GM21737 (cell line): ENCODE measurements around the gene ALG12.
"Not testable (repeated sequence)": the region's sequence is repeated elsewhere in the genome, so short reads cannot be mapped to it uniquely, and the experiment has no call there.

ENCODE experiments used
- ATAC-seq: cut with Tn5 transposase; IDR thresholded peaks from one replicate; pipeline ENCODE4 v1.9.1; 2021; ENCODE audit warnings: mild to moderate bottlenecking, moderate library complexity; ENCODE audit not compliant: unreplicated experiment

The ALG12 gene

DNA sequence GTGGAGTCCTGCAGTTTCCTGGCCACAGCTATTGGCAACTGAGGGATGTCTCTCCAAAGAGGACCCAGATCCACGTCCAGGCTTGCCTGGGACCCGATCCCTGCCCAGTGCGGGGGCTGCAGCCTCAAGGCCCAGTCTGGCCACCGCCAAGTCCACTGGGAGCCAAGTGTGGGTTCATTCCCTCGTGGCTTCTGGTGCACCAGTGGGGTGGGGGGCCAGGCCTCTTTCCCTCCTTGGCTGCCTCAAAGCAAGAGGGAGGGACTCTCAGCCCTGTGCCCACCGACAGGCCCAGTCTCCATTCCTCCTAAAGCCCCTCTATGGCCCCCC is 29.0 kb upstream of the ALG12 start:
- no peak for ATAC-seq

- no peak for ATAC-seq
These were observed 28.5 kb upstream of the ALG12 start for GRCh38 chr22:49946612-49947295.

- not testable (repeated sequence) for ATAC-seq
These were observed 27.0 kb upstream of the ALG12 start for GRCh38 chr22:49945042-49945794.

- ATAC-seq, result no peak
These were observed 26.2 kb upstream of the ALG12 start for GRCh38 chr22:49944399-49944891.

DNA sequence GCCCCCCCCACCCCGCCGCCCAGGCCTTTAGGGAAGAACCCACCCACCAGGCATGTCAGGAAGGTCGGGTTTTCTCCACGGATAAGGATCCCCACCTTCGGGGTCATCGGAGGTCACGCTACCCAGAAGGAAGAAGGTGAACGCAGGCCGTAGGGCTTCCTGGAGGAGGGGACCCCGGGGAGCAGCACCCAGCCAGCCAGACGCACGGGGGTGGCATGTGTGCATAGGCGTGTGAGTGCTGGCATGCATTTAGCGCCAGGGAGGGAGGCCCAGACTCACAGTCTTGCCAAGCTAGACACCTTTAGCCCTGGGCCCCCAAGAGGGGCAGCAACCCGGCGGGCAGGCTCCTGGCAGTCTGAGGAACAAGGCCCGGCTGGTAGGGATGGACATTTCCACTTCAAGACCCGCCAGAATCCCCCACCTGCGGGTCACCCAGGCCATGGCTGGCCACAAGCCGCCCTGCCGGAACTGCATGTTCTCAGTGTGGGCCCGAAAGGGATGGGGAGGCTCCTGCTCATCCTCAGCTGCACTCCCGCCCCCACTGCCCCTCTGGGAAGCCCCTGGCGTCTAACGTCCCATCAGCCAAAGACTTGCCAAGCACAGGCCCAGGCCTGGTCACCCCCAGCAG is 25.6 kb upstream of the ALG12 start:
- no peak for ATAC-seq

DNA sequence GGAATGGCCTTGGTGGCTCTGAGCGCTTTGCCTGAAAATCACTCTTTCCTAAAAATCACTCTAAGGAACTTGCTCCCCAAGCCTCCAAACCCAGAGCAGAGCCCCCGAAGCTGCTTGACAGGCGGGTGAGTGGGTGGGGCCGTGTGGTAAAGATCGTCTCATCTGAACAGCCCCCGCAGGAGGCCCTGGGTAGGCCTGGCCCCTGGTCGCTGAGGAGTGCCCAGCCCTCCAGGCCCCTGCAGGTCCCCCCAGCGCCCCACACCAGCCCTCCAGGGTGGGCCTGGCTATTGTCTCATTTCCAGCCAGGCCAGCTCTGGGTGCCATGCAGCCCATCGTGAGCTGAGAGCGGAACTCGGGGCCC is 25.1 kb upstream of the ALG12 start:
- no peak for ATAC-seq

DNA sequence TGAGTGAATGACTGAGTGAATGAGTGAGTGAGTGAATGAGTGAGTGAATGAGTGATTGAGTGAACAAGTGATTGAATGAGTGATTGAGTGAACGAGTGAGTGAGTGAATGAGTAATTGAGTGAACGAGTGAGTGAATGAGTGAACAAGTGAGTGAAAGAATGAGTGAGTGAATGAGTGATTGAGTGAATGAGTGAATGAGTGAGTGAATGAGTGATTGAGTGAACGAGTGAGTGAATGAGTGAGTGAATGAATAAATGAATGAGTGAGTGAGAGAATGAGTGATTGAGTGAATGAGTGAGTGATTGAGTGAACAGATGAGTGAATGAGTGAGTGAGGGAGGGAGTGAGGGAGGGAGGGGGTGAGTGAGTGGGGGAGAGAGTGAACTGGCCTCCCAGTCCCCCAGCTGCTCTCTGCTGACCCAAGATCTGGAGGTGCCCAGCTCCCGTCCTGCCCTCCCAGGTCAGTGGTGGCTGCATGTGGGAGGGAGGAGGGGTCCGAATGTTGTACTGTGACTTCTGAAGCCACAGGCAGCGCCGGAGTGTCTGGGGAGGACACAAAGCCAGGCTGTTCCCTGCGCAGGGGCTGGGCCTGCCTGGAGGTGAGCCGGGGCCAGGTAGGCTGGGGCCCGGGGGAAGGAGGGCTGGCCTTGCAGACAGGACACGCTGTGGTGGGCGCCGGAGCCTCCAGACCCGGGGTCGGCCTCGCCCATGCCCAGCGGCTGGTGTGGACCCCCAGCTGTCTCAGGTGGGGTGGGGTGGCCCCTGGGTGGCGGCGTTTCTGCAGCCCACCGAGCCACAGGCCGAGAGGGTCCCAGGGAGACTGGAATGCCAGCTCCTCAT is 24.5 kb upstream of the ALG12 start:
- no peak for ATAC-seq

DNA sequence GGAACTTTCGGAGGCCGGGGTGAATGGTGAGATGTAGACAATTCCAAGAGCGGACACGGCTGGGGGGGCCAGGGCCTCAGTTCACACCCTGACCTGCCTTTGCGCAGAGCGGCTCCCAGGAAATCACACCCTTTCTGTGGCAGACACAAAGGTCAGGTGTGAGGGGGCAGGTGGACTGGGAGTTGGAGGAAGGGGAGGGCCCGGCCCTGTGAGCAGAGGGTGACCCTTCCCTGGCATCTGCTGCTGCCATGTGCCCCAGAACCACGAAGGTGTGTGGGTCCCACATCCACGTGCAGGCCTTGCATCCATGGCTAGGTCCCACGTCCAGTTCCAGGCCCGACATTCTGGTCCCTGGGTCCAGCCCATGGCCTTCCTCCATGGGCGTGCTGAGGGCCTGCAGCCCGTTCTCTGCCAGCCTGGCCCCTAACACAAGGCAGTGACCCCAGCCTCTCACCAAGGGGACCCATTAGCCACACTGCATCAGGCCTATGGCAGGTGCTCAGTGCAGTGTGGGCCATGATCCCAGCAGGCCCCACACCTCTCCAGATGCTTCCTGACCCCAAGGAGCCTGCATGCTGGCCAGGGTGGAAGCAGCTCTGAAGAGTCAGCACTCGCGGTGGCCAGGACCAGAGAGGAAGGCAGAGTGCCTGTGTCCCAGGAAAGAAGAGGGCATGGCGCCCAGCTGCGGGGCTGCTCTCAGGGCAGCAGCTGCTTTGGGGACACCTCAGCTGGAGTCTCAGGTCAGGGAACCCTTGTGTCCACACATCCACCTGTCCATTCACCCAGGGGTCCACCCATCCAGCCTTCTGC is 23.5 kb upstream of the ALG12 start:
- no peak for ATAC-seq

- ATAC-seq, result no peak
These were observed 20.4 kb upstream of the ALG12 start for GRCh38 chr22:49938565-49939136.

- ATAC-seq, result no peak
These were observed 19.7 kb upstream of the ALG12 start for GRCh38 chr22:49937758-49938564.

GRCh38 chr22:49936973-49937757 is 18.9 kb upstream of the ALG12 start:
- ATAC-seq, result no peak

DNA sequence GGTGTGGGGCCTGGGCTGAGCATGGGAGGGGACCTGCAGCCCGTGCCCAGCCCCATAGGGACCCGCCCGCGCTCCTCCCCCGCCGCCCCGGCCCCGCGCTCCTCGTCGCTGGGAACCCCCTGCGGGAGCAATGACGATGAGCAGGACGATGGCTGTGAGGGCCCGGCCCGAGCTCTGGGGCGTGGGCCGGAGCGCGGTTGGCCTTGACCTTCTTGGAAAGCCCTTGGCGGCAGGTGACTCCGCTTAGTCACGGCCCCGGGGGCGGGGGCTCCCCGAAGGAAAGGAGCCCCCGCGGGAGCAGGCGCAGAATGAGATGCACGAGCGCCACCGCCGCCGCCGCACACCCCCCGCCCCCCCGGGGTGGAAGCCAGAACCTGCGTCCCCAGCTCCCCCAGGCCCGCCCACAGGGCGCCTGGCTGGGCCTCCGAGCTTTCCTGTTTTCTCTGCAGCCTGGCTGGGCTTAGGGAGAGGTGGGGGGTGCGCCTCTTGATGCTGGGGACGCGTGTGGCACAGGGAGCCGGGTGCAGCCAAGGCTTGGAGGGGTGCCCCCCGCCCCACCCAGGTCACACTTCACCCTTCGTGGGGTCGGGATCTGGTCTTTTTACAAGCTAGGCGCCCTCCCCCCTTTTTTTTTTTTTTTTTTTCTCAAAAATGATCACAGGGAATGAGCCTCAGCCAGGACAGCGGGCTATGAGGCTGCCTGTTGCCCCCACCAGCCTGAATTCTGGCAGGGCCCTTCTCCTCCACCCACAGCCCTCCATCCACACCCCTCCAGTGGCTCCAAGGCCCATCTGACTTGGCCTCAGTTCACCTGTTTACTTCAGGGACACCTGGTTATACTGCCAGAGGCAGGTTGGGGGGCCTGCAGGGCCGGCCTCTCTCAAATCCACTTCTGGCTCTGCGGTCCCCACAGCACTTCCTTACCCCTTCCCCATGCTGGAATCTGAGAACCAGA is 18.1 kb upstream of the ALG12 start:
- ATAC-seq, result peak; percentile 56

DNA sequence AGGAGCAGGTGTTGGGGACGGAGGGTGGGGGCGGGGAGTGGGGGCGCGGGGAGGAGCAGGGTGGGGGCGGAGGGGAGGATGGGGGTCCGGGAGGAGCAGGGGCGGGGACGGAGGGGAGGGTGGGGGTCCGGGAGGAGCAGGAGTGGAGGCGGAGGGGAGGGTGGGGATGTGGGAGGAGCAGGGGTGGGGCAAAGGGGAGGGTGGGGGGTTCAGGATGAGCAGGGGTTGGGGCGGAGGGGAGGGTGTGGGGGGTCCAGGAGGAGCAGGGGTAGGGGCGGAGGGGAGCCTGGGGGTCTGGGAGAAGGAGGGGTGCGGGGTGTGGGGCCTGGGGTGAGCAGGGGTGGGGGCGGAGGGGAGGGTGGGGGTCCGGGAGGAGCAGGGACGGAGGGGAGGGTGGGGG is 17.3 kb upstream of the ALG12 start:
- no peak for ATAC-seq

DNA sequence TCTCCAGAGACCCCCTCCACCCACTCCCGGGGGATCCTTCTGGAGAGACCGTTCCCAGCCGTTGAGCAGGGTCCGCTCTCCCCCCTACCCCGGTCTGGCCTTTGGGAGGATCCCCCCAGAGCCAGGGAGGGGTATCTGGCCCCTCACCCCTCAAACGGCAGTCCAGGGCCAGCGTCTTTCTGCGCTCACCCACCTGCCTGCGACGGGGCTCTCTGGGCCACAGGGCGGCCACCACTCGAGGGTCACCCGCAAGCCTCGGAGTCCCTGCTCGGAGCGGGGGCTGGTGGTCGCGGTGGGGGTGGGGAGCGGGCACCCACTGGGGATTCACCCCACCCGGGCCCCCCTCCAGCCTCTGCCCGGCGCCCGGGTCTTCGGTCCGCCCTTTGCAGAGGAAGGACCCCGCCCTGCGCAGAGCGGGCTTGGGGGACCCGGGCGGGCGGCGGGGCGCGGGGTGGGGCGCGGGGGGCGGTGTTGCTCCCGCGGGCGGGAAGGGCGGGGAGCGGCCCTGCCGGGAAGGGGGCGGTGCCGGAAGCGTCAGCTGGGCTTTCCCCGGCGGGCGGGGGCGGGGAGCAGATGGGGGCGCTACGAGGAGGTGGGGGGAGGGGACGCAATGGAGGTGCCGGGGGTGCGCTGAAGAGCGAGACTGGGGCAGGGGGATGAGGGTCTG is 16.8 kb upstream of the ALG12 start:
- ATAC-seq, result no peak

- no peak for ATAC-seq
These were observed 16.1 kb upstream of the ALG12 start for GRCh38 chr22:49934160-49934890.
